ENCODE measurements around the gene CALM1.

CALM1 gene

DNA sequence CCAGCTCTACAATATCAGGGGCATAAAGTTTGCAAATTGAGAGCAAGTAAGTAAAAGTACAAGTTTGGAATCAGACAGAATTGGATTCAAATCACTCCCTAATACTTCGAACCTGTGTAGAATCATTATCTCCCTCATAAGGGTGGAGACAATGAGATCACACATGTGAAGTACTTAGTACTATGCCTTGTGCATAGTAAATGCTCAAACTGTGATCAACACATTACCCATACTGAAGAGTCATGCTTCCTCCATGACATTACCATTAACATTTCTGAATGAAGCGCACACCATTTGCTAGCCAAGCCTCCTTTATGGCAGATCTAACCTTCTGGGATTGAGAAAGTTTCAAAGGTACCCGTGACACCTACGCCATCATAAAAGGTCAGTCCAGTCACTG is 38.5 kb upstream of the CALM1 start:
- no peaks in the 10 kb centered on the region for H3F3A ChIP-seq (ENCODE audit: insufficient read depth)
- no peaks in the 10 kb centered on the region for H3K79me2 ChIP-seq (ENCODE audit: insufficient read depth, low read length)
- no peaks in the 10 kb centered on the region for H3K27me3 ChIP-seq (ENCODE audit: low read length)
- H3K9me2 ChIP-seq (replicated peaks; ENCODE audit: insufficient read depth, low read length): no peaks in the 10 kb centered on the region
- H3K36me3 ChIP-seq (ENCODE audit: low read length): no peaks in the 10 kb centered on the region
- H3K4me2 ChIP-seq (ENCODE audit: low read depth, low read length, poor library complexity, severe bottlenecking): no peak overlapping the region
- TF ChIP-seq CTCF (IDR thresholded peaks at IDR 0.05; ENCODE audit: insufficient read depth, low read length, poor library complexity, severe bottlenecking): no peak
- TF ChIP-seq EZH2phosphoT487 (conservative IDR thresholded peaks at IDR 0.05; ENCODE audit: low read length): no peak
- no peak overlapping the region for H3K9ac ChIP-seq (ENCODE audit: low read length)
- H3K27ac ChIP-seq (ENCODE audit: low read depth, low read length): no peak overlapping the region
- H3K9me3 ChIP-seq (ENCODE audit: insufficient read depth, low read length): no peaks in the 10 kb centered on the region
- no peak overlapping the region for H2AFZ ChIP-seq (ENCODE audit: low read depth, low read length, severe bottlenecking)
- no peaks in the 10 kb centered on the region for H4K20me1 ChIP-seq (ENCODE audit: low read depth, low read length)
- no peak overlapping the region for H3K4me3 ChIP-seq (ENCODE audit: insufficient read depth, low read length, poor library complexity, severe bottlenecking)

DNA sequence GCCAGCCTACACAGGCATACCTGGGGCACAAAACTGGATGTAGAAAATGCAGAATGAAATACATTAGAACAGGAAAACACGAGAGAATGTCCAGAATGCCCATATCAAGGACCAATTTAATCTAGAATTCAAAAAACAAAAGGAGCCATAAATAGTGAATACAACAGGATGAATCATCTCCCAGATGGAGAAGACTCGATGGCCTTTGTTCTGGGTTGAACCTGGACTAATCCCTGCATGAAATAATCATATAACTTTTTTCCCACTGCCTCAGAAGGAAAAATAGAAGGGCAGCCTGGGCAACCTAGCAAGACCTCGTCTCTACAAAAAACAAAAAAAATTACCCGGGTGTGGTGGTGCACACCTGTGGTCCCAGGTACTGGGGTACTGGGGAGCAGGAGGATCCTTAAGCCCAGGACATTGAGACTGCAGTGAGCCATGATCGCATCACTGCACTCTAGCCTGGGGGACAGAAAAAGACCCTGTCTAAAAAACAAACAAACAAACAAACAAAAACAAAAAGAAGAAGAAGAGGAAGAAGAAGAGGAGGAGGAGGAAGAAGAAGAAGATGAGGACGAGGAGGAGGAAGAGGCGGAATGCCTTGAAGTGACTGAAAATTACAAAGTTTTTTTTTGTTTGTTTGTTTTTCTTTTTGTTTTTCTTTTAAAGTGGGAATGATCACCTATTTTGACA is 34.8 kb upstream of the CALM1 start:
- Histone ChIP-seq H2AFZ (ENCODE audit: low read depth, low read length, severe bottlenecking) (no peak overlapping the region), H3K4me3 (ENCODE audit: insufficient read depth, low read length, poor library complexity, severe bottlenecking) (no peak overlapping the region), H3K9me3 (ENCODE audit: insufficient read depth, low read length) (no peaks in the 10 kb centered on the region), H3K79me2 (ENCODE audit: insufficient read depth, low read length) (no peaks in the 10 kb centered on the region), H3K4me2 (ENCODE audit: low read depth, low read length, poor library complexity, severe bottlenecking) (no peak overlapping the region), H3K36me3 (ENCODE audit: low read length) (no peaks in the 10 kb centered on the region), H3K9me2 (replicated peaks; ENCODE audit: insufficient read depth, low read length) (no peaks in the 10 kb centered on the region), H3F3A (ENCODE audit: insufficient read depth) (no peaks in the 10 kb centered on the region), H3K27me3 (ENCODE audit: low read length) (no peaks in the 10 kb centered on the region), H3K27ac (ENCODE audit: low read depth, low read length) (no peak overlapping the region), H3K9ac (ENCODE audit: low read length) (no peak overlapping the region), H4K20me1 (ENCODE audit: low read depth, low read length) (no peaks in the 10 kb centered on the region)
- TF ChIP-seq EZH2phosphoT487 (conservative IDR thresholded peaks at IDR 0.05; ENCODE audit: low read length) (no peak), CTCF (IDR thresholded peaks at IDR 0.05; ENCODE audit: insufficient read depth, low read length, poor library complexity, severe bottlenecking) (no peak)

- H4K20me1 ChIP-seq (ENCODE audit: low read depth, low read length): no peaks in the 10 kb centered on the region
Measured at GRCh38 chr14:90362558-90362896, 34.3 kb upstream of the CALM1 start.

More at GRCh38 chr14:90362558-90362896, 34.3 kb upstream of the CALM1 start:
- H3K36me3 ChIP-seq (ENCODE audit: low read length): no peaks in the 10 kb centered on the region
- H3K4me3 ChIP-seq (ENCODE audit: insufficient read depth, low read length, poor library complexity, severe bottlenecking): no peak overlapping the region
- no peaks in the 10 kb centered on the region for H3K79me2 ChIP-seq (ENCODE audit: insufficient read depth, low read length)
- no peak overlapping the region for H3K9ac ChIP-seq (ENCODE audit: low read length)
- H3K27ac ChIP-seq (ENCODE audit: low read depth, low read length): no peak overlapping the region
- H3K4me2 ChIP-seq (ENCODE audit: low read depth, low read length, poor library complexity, severe bottlenecking): no peak overlapping the region
- H3K9me2 ChIP-seq (replicated peaks; ENCODE audit: insufficient read depth, low read length): no peaks in the 10 kb centered on the region
- no peaks in the 10 kb centered on the region for H3K27me3 ChIP-seq (ENCODE audit: low read length)
- TF ChIP-seq CTCF (IDR thresholded peaks at IDR 0.05; ENCODE audit: insufficient read depth, low read length, poor library complexity, severe bottlenecking) (no peak), EZH2phosphoT487 (conservative IDR thresholded peaks at IDR 0.05; ENCODE audit: low read length) (no peak)
- H3K9me3 ChIP-seq (ENCODE audit: insufficient read depth, low read length): no peaks in the 10 kb centered on the region
- no peak overlapping the region for H2AFZ ChIP-seq (ENCODE audit: low read depth, low read length, severe bottlenecking)
- H3F3A ChIP-seq (ENCODE audit: insufficient read depth): no peaks in the 10 kb centered on the region
